SK-N-MC (cell line): Measurements from ENCODE around the gene HNRNPA2B1.
"Not testable (repeated sequence)": the region's sequence is repeated elsewhere in the genome, so short reads cannot be mapped to it uniquely, and the experiment has no call there.

Experiments used
- DNase-seq: peaks from one replicate; pipeline ENCODE4 v3.0.0-alpha.2; 2011; ENCODE audit warnings: low read depth, low spot score
- H3K27ac ChIP-seq: fragments of 200-600 bp; sonication (generic); 2 replicates; pipeline ENCODE4 v1.5.1; 2016; ENCODE audit warnings: mixed run types
- H3K36me3 ChIP-seq: fragments of 200-600 bp; sonication (generic); 2 replicates; pipeline ENCODE4 v1.6.1; 2017; ENCODE audit warnings: antibody characterized with exemption, low read length, mixed read lengths; ENCODE audit not compliant: insufficient read depth
- H3K4me3 ChIP-seq: fragments of 200-600 bp; sonication (generic); 2 replicates; pipeline ENCODE4 v1.5.1; 2016
- H3K9ac ChIP-seq: fragments of 200-600 bp; sonication (generic); 2 replicates; pipeline ENCODE4 v1.8.0; 2017; ENCODE audit warnings: mixed run types, mixed read lengths; ENCODE audit not compliant: insufficient read length
- H3K9me3 ChIP-seq: fragments of 200-600 bp; sonication (generic); 2 replicates; pipeline ENCODE4 v1.6.1; 2017; ENCODE audit warnings: low read depth, mild to moderate bottlenecking, antibody characterized with exemption, low read length, moderate library complexity, mixed read lengths
- EZH2 ChIP-seq: fragments of 200-600 bp; sonication (generic); IDR thresholded peaks from one replicate; pipeline ENCODE4 v1.6.1; 2017; ENCODE audit warnings: antibody characterized with exemption
- FOXP2 ChIP-seq: optimal IDR thresholded peaks from 2 replicates; pipeline ENCODE3; 2011; ENCODE audit warnings: mild to moderate bottlenecking, moderate library complexity; ENCODE audit not compliant: insufficient read depth; ENCODE audit errors: extremely low read length, control extremely low read depth
- POLR2AphosphoS5 ChIP-seq: IDR thresholded peaks from 2 replicates; pipeline ENCODE4 v1.6.1; 2012; ENCODE audit warnings: mild to moderate bottlenecking, low read depth, low read length, borderline replicate concordance

The HNRNPA2B1 gene

GRCh38 chr7:26200038-26200443 is 505 bp downstream of the HNRNPA2B1 start:
- no peaks in the 10 kb centered on the region for H3K9me3 ChIP-seq
- peak overlapping the region; percentile 100 for H3K27ac ChIP-seq
- no peak for DNase-seq
- TF ChIP-seq FOXP2 (no peak), POLR2AphosphoS5 (no peak), EZH2 (no peak)
- H3K9ac ChIP-seq, result peak overlapping the region; percentile 100
- H3K4me3 ChIP-seq, result peak overlapping the region; percentile 99
- peaks cover 73% of the 10 kb centered on the region for H3K36me3 ChIP-seq

DNA sequence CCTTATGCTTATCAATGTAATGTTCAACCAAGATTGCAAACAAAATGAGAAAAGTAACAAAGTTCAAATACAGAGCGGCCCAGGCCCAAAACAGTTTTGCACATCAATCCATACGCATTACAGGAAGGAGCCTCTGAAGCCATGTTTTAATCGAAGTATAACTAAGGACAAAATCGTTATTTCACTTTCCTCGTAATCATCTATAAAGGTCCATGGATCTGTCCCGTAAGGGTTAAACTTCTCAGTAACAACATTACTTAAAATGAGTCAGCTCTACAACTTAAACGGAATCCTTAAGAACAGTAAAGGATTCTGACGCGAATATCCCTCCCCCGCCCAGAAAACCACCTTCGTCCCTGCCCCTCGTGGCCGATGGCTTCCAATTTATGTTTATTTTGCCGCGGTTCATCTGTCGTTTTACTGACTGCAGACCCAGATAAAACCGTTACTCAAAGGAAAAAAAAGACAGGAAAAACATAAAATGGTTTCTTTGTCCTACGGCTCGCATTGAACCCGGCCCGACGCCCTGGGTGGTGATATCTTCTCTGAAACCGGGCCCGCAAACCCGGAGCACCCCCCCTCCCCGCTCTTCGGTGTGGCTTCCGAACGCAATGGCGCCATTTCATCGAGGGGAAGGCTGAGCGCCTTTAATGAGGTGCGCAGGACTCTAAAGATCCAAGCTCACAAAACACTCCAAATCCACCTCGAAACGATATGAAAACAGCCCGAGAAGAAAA is 1.1 kb downstream of the HNRNPA2B1 start:
- Histone ChIP-seq H3K27ac (peak overlapping the region; percentile 100), H3K9ac (peak overlapping the region; percentile 100), H3K9me3 (no peaks in the 10 kb centered on the region), H3K36me3 (peaks cover 73% of the 10 kb centered on the region), H3K4me3 (peak overlapping the region; percentile 99)
- no peak for DNase-seq
- TF ChIP-seq POLR2AphosphoS5, result 0 out of 2 replicates have a peak, but pooled peaks have one; percentile 3
- no peak for TF ChIP-seq EZH2

DNA sequence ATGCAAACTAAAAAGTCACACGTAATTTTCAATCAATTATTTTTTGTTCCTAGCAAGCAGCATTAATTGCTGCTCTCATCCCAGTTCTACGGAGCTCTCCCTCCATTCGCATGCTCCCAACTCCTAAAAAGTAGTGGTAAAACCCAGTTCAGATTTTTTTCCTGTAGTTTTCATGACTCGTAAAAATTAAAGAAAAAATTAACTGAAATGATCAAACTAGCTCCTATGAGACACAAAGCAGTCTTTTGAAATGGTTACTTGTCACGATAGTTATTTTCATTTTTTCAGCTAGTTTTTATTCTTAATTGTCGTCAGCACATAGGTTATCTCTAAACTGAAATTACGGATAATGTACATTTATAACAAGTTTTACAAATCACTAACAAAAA is 1.8 kb downstream of the HNRNPA2B1 start:
- Histone ChIP-seq H3K4me3 (peak overlapping the region; percentile 99), H3K9me3 (no peaks in the 10 kb centered on the region), H3K27ac (0 out of 2 replicates have a peak overlapping the region, but pooled peaks have one; percentile 3), H3K36me3 (peaks cover 73% of the 10 kb centered on the region), H3K9ac (peak overlapping the region; percentile 100)
- DNase-seq, result no peak
- TF ChIP-seq EZH2 (no peak), POLR2AphosphoS5 (no peak), FOXP2 (no peak)

- Histone ChIP-seq H3K4me3 (peak overlapping the region; percentile 99), H3K27ac (0 out of 2 replicates have a peak overlapping the region, but pooled peaks have one; percentile 3), H3K9ac (peak overlapping the region; percentile 100), H3K36me3 (peaks cover 73% of the 10 kb centered on the region), H3K9me3 (no peaks in the 10 kb centered on the region)
- DNase-seq, result no peak
- TF ChIP-seq POLR2AphosphoS5, result no peak; the same call in 1 of the 2 replicates
- no peak for TF ChIP-seq FOXP2
- no peak for TF ChIP-seq EZH2
These were observed 2.3 kb downstream of the HNRNPA2B1 start for GRCh38 chr7:26198133-26198780.

- no peak for TF ChIP-seq FOXP2
- TF ChIP-seq EZH2, result no peak
- no peak for DNase-seq
- peak overlapping the region; percentile 1; the same call in 1 of the 2 replicates for H3K27ac ChIP-seq
These were observed 3.1 kb downstream of the HNRNPA2B1 start for GRCh38 chr7:26197153-26198115.

DNA sequence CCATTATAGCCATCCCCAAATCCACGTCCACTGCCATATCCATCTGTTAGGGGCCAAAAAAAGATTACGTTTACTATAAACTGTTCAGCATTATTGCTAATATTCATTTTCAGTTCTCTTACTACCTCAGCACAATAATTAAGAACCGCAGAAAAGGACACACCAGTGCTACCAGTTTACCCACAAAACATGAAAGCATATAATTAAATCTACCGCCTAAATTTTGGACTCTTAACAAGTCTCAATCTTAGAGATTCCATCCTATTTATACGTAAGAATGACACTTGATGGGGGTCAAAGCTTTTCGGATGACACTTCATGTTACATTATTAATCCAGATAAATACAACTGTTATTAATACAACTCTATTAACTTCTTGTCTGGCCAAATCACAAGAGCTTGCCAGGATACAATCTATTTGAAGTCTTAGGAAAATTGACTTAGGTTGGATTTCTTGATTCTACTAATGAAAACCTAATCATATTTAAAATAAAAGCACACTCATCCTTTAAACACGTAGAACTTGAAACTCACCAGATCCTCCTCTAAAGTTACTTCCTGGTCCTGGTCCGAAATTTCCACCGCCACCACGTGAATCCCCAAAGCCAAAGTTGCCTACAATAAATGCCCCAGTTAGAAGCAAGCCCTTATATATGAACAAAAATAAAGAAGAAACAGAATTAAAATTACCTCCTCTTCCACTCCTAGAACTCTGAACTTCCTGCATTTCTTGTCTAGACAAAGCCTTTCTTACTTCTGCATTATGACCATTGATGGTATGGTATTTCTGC is 4.5 kb downstream of the HNRNPA2B1 start:
- TF ChIP-seq FOXP2 (no peak), EZH2 (no peak), POLR2AphosphoS5 (no peak)
- Histone ChIP-seq H3K9me3 (no peaks in the 10 kb centered on the region), H3K9ac (peak overlapping the region; percentile 100), H3K36me3 (peaks cover 88% of the 10 kb centered on the region), H3K4me3 (peak overlapping the region; percentile 99), H3K27ac (peak overlapping the region; percentile 29; the same call in 1 of the 2 replicates)
- no peak for DNase-seq

More at GRCh38 chr7:26197153-26198115, 3.1 kb downstream of the HNRNPA2B1 start:
- Histone ChIP-seq H3K4me3 (peak overlapping the region; percentile 99), H3K9me3 (no peaks in the 10 kb centered on the region), H3K36me3 (peaks cover 74% of the 10 kb centered on the region), H3K9ac (peak overlapping the region; percentile 100)

DNA sequence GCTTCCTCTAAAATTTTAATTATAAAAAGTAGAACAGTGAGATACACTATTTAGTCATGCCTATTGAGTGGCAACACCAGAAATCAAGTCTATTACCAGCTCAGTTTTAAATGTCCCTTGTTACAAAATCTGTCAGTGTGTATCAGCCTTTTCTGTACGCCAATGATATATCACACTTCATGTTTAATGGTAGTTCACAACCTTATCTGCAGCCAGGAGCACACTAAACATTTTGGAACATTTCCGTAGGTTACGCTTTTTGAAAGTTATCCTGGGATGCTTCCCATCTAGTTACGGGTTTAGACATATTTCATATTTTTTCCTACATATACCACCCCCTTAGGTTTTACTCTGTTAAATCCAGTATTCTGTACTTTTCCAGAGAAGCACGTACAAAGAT is 5.4 kb downstream of the HNRNPA2B1 start:
- no peaks in the 10 kb centered on the region for H3K9me3 ChIP-seq
- H3K27ac ChIP-seq, result no peak overlapping the region
- H3K4me3 ChIP-seq, result no peak overlapping the region
- H3K36me3 ChIP-seq, result peaks cover 97% of the 10 kb centered on the region
- TF ChIP-seq POLR2AphosphoS5 (no peak), FOXP2 (no peak)
- H3K9ac ChIP-seq, result no peak overlapping the region
- DNase-seq, result no peak

DNA sequence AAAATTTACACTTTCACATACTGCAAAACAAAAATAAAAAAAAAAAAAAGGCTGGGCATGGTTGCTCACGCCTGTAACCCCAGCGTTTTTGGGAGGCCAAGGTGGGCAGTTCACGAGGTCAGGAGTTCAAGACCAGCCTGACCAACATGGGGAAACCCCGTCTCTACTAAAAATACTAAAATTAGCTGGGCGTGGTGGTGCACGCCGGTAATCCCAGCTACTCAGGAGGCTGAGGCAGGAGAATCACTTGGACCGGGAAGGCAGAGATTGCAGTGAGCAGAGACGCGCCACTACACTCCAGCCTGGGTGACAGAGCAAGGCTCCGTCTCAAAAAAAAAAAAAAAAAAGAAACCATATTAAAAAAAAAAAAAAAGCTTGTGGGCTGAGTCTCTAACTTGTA is 5.8 kb downstream of the HNRNPA2B1 start:
- peaks cover 99% of the 10 kb centered on the region for H3K36me3 ChIP-seq
- not testable (repeated sequence) for DNase-seq, H3K27ac ChIP-seq, H3K9ac ChIP-seq, H3K9me3 ChIP-seq, H3K4me3 ChIP-seq
